A549 (cell line): ENCODE results near the gene CDAN1.
"Not testable (repeated sequence)": the region's sequence is repeated elsewhere in the genome, so short reads cannot be mapped to it uniquely, and the experiment has no call there.

Source experiments
- CTCF ChIP-seq: fragments of >200 bp; sonication (Bioruptor Twin); formaldehyde crosslinking; IDR thresholded peaks from 3 replicates; pipeline ENCODE4 v1.5.1; 2016
- FOSL2 ChIP-seq, 2 experiments: fragments of 450-650 bp in 1 of 2; fragments of >200 bp in 1 of 2; sonication (Bioruptor Twin) in 1 of 2; formaldehyde crosslinking; IDR thresholded peaks; 2 replicates each; pipeline versions ENCODE4 v1.5.0 to v1.6.1; 2016 to 2020; ENCODE audit warnings: mild to moderate bottlenecking in 1 of 2, moderate library complexity in 1 of 2
- MAX ChIP-seq: IDR thresholded peaks from 2 replicates; pipeline ENCODE4 v1.6.1; 2012
- RAD21 ChIP-seq, 2 experiments: fragments of >200 bp in 1 of 2; sonication (Bioruptor Twin) in 1 of 2; formaldehyde crosslinking in 1 of 2; IDR thresholded peaks in 1 of 2; conservative IDR thresholded peaks in 1 of 2; 2 replicates in 1 of 2; 3 replicates in 1 of 2; pipeline ENCODE4 v1.6.1; 2012 to 2018; ENCODE audit warnings: inconsistent platforms in 1 of 2
- RCOR1 ChIP-seq: fragments of 150-350 bp; IDR thresholded peaks from 2 replicates; pipeline ENCODE4 v1.6.1; 2014; ENCODE audit warnings: antibody characterized with exemption, low read length, low read depth
- RFX5 ChIP-seq: fragments of 450-650 bp; IDR thresholded peaks from 2 replicates; pipeline ENCODE4 v1.7.1; 2014; ENCODE audit warnings: antibody characterized with exemption, mild to moderate bottlenecking, moderate library complexity
- TP53 ChIP-seq: fragments of 250-450 bp; sonication (Bioruptor Pico); IDR thresholded peaks from 2 replicates; pipeline ENCODE4 v1.5.0; 2021; ENCODE audit warnings: mild to moderate bottlenecking, moderate library complexity
- ZNF302 ChIP-seq: fragments of 250-450 bp; sonication (Bioruptor Pico); IDR thresholded peaks from 2 replicates; pipeline ENCODE4 v1.9.0; 2021; ENCODE audit warnings: inconsistent platforms, mild to moderate bottlenecking, moderate library complexity

DNA sequence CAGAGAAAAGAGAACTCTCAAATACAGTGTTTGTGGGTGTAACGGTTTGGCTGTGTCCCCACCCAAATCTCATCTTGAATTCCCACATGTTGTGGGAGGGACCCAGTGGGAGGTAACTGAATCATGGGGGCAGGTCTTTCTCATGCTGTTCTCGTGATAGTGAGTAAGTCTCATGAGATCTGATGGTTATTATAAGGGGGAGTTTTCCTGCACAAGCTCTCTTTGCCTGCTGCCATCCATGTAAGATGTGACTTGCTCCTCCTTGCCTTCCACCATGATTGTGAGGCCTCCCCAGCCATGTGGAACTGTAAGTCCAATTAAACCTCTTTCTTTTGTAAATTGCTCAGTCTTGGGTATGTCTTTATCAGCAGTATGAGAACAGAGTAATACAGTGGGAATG is 24.9 kb upstream of the CDAN1 start:
- TF ChIP-seq RAD21 (conservative IDR thresholded peaks at IDR 0.05 in 1 of 2, IDR thresholded peaks at IDR 0.05 in 1 of 2); TP53 (CRISPR knock-in tag); CTCF; ZNF302 (CRISPR knock-in tag); RCOR1; MAX; RFX5; FOSL2 (IDR thresholded peaks at IDR 0.05); FOSL2 (CRISPR knock-in tag; IDR thresholded peaks at IDR 0.05): not testable (repeated sequence)
